Measurements from ENCODE around the gene NCKAP1.

GRCh38 chr2:182864949-182865570 lies 173.2 kb downstream of the NCKAP1 start:
- no peak for TF ChIP-seq HCFC1 (IDR thresholded peaks at IDR 0.05; ENCODE audit: low read length)
- no peak for TF ChIP-seq GABPA (IDR thresholded peaks at IDR 0.05; ENCODE audit: low read depth)
- TF ChIP-seq TAF1 (IDR thresholded peaks at IDR 0.05; ENCODE audit: borderline replicate concordance, low read depth, low read length), result no peak
- TF ChIP-seq, protein P1, sequence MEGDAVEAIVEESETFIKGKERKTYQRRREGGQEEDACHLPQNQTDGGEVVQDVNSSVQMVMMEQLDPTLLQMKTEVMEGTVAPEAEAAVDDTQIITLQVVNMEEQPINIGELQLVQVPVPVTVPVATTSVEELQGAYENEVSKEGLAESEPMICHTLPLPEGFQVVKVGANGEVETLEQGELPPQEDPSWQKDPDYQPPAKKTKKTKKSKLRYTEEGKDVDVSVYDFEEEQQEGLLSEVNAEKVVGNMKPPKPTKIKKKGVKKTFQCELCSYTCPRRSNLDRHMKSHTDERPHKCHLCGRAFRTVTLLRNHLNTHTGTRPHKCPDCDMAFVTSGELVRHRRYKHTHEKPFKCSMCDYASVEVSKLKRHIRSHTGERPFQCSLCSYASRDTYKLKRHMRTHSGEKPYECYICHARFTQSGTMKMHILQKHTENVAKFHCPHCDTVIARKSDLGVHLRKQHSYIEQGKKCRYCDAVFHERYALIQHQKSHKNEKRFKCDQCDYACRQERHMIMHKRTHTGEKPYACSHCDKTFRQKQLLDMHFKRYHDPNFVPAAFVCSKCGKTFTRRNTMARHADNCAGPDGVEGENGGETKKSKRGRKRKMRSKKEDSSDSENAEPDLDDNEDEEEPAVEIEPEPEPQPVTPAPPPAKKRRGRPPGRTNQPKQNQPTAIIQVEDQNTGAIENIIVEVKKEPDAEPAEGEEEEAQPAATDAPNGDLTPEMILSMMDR (IDR thresholded peaks at IDR 0.05 in 2 of 3, conservative IDR thresholded peaks at IDR 0.05 in 1 of 3; ENCODE audit: control insufficient read depth in 2 of 3, extremely low read depth in 1 of 3, insufficient read depth in 1 of 3, low read depth in 3 of 3, low read length in 3 of 3), result no peak
- TF ChIP-seq, protein P2, sequence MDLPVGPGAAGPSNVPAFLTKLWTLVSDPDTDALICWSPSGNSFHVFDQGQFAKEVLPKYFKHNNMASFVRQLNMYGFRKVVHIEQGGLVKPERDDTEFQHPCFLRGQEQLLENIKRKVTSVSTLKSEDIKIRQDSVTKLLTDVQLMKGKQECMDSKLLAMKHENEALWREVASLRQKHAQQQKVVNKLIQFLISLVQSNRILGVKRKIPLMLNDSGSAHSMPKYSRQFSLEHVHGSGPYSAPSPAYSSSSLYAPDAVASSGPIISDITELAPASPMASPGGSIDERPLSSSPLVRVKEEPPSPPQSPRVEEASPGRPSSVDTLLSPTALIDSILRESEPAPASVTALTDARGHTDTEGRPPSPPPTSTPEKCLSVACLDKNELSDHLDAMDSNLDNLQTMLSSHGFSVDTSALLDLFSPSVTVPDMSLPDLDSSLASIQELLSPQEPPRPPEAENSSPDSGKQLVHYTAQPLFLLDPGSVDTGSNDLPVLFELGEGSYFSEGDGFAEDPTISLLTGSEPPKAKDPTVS (IDR thresholded peaks at IDR 0.05; ENCODE audit: low read depth, low read length), result no peak
- no peak for TF ChIP-seq EGR1 (IDR thresholded peaks at IDR 0.05; ENCODE audit: borderline replicate concordance in 1 of 2, low read depth in 2 of 2, low read length in 2 of 2)
- TF ChIP-seq EZH2 (IDR thresholded peaks at IDR 0.05; ENCODE audit: borderline replicate concordance, control insufficient read depth, low read depth, low read length), result no peak
- TF ChIP-seq SP1 (IDR thresholded peaks at IDR 0.05; ENCODE audit: low read depth, low read length), result no peak
- no peak for TF ChIP-seq POLR2AphosphoS5 (IDR thresholded peaks at IDR 0.05; ENCODE audit: low read length)
- no peak for TF ChIP-seq HDAC6 (IDR thresholded peaks at IDR 0.05; ENCODE audit: unreplicated experiment)
- TF ChIP-seq, protein P3, sequence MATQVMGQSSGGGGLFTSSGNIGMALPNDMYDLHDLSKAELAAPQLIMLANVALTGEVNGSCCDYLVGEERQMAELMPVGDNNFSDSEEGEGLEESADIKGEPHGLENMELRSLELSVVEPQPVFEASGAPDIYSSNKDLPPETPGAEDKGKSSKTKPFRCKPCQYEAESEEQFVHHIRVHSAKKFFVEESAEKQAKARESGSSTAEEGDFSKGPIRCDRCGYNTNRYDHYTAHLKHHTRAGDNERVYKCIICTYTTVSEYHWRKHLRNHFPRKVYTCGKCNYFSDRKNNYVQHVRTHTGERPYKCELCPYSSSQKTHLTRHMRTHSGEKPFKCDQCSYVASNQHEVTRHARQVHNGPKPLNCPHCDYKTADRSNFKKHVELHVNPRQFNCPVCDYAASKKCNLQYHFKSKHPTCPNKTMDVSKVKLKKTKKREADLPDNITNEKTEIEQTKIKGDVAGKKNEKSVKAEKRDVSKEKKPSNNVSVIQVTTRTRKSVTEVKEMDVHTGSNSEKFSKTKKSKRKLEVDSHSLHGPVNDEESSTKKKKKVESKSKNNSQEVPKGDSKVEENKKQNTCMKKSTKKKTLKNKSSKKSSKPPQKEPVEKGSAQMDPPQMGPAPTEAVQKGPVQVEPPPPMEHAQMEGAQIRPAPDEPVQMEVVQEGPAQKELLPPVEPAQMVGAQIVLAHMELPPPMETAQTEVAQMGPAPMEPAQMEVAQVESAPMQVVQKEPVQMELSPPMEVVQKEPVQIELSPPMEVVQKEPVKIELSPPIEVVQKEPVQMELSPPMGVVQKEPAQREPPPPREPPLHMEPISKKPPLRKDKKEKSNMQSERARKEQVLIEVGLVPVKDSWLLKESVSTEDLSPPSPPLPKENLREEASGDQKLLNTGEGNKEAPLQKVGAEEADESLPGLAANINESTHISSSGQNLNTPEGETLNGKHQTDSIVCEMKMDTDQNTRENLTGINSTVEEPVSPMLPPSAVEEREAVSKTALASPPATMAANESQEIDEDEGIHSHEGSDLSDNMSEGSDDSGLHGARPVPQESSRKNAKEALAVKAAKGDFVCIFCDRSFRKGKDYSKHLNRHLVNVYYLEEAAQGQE (IDR thresholded peaks at IDR 0.05; ENCODE audit: low read depth, low read length), result no peak
- TF ChIP-seq CUX1 (IDR thresholded peaks at IDR 0.05; ENCODE audit: insufficient replicate concordance, low read depth, low read length), result no peak
